PC-9 (cell line): ENCODE measurements around the gene DNAJC21. TPM values are rescaled to one million over a fixed set of nuclear protein-coding genes. Genes with fewer than 3 reads are reported as not detected.

ENCODE experiments used
- BruUV-seq: library from RNA; stranded (reverse); fragments of 400-500 nt; replicated peaks from 2 replicates; lab custom pipeline; 2021; lab: Mats Ljungman, UMichigan
- CTCF ChIA-PET: fragments of 300-600 bp; sonication (Branson Sonifier 250); formaldehyde crosslinking; loops from one replicate; lab custom pipeline; 2022; ENCODE audit warnings: antibody characterized with exemption; lab: Charles Lee
- POLR2A ChIA-PET: fragments of 300-600 bp; sonication (Branson Sonifier 250); formaldehyde crosslinking; loops from one replicate; lab custom pipeline; 2022; ENCODE audit warnings: antibody characterized with exemption; ENCODE audit not compliant: unreplicated experiment; lab: Charles Lee
- DNase-seq, 2 experiments: peaks; one replicate each; pipeline versions ENCODE4 v3.0.0 to v3.0.0-alpha.2; 2015 to 2022; ENCODE audit warnings: mixed read lengths in 1 of 2
- H2AFZ ChIP-seq: fragments of 200-600 bp; sonication (generic); 2 replicates; pipeline ENCODE4 v1.8.1; 2017; ENCODE audit warnings: antibody characterized with exemption
- H3F3A ChIP-seq: fragments of 200-600 bp; sonication (generic); 2 replicates; pipeline ENCODE4 v1.8.1; 2017; ENCODE audit warnings: antibody characterized with exemption, mild to moderate bottlenecking, low read depth; ENCODE audit not compliant: insufficient read depth
- H3K27ac ChIP-seq: fragments of 200-600 bp; sonication (generic); 2 replicates; pipeline ENCODE4 v1.6.1; 2016; ENCODE audit warnings: mixed run types
- H3K27me3 ChIP-seq: fragments of 200-600 bp; sonication (generic); 2 replicates; pipeline ENCODE4 v1.6.1; 2016; ENCODE audit warnings: low read depth, mixed run types; ENCODE audit not compliant: insufficient read depth
- H3K36me3 ChIP-seq: fragments of 200-600 bp; sonication (generic); 2 replicates; pipeline ENCODE4 v1.6.1; 2016; ENCODE audit warnings: low read depth, mixed run types
- H3K4me1 ChIP-seq: fragments of 200-600 bp; sonication (generic); replicated peaks from 2 replicates; pipeline ENCODE4 v1.6.1; 2016; ENCODE audit warnings: mixed run types; ENCODE audit not compliant: insufficient read depth
- H3K4me2 ChIP-seq: fragments of 200-600 bp; sonication (generic); 2 replicates; pipeline ENCODE4 v1.6.1; 2017; ENCODE audit warnings: mixed run types
- H3K4me3 ChIP-seq: fragments of 200-600 bp; sonication (generic); 2 replicates; pipeline ENCODE4 v1.6.1; 2016; ENCODE audit warnings: mixed run types
- H3K79me2 ChIP-seq: fragments of 200-600 bp; sonication (generic); 2 replicates; pipeline ENCODE4 v1.6.1; 2017; ENCODE audit warnings: low read depth, mixed run types
- H3K9me2 ChIP-seq: fragments of 200-600 bp; sonication (generic); 2 replicates; pipeline ENCODE4 v1.8.1; 2017; ENCODE audit warnings: mild to moderate bottlenecking; ENCODE audit not compliant: insufficient read depth
- H3K9me3 ChIP-seq: fragments of 200-600 bp; sonication (generic); 2 replicates; pipeline ENCODE4 v1.8.1; 2016; ENCODE audit warnings: low read depth; ENCODE audit not compliant: insufficient read depth
- H4K20me1 ChIP-seq: fragments of 200-600 bp; sonication (generic); 2 replicates; pipeline ENCODE4 v1.8.1; 2017; ENCODE audit not compliant: insufficient read depth
- EZH2 ChIP-seq: fragments of 200-600 bp; sonication (generic); IDR thresholded peaks from 2 replicates; pipeline ENCODE4 v1.8.0; 2017; ENCODE audit warnings: antibody characterized with exemption, low read depth
- intact Hi-C: fragments of 100-400 bp; cut with micrococcal nuclease; formaldehyde crosslinking; loops from one replicate; pipeline ENCODE4 v1.10.0; 2022; ENCODE audit not compliant: unreplicated experiment
- total RNA-seq: library from RNA; stranded (reverse); gene quantifications from 2 replicates; pipeline ENCODE4 v1.2.3, GENCODE V29; 2021
- TF ChIP-seq, protein P1 (sequence below): fragments of 200-600 bp; sonication (generic); conservative IDR thresholded peaks from 2 replicates; pipeline ENCODE4 v1.6.1; 2017; ENCODE audit warnings: mixed run types, antibody characterized with exemption, mild to moderate bottlenecking, moderate library complexity

Gene DNAJC21
- total RNA-seq, 1 experiment from 2014 or later: 128 TPM

- H3K4me2 ChIP-seq: no peak overlapping the region
- no peaks in the 10 kb centered on the region for H3K4me1 ChIP-seq
- intact Hi-C loops: no loop called here
- no peak overlapping the region for H3K27ac ChIP-seq
- no peaks in the 10 kb centered on the region for H3K79me2 ChIP-seq
- H3F3A ChIP-seq: 0 out of 2 replicates have a peak, but pooled peaks cover 3% of the 10 kb centered on the region
- H3K4me3 ChIP-seq: no peak overlapping the region
- ChIA-PET POLR2A (no interaction called here), CTCF (interaction anchor here (1.0 to 1.3 kb wide), 2 partner anchors 98 to 419 kb away, joined by 3 read pairs; no protein-coding TSS in a partner anchor)
- no peaks in the 10 kb centered on the region for H3K9me2 ChIP-seq
- no peak overlapping the region for H2AFZ ChIP-seq
- H4K20me1 ChIP-seq: no peaks in the 10 kb centered on the region
- no peak for DNase-seq
- peaks cover 15% of the 10 kb centered on the region for H3K36me3 ChIP-seq
- H3K27me3 ChIP-seq: no peaks in the 10 kb centered on the region
- BruUV-seq: no TSS peak
- TF ChIP-seq, protein P1, sequence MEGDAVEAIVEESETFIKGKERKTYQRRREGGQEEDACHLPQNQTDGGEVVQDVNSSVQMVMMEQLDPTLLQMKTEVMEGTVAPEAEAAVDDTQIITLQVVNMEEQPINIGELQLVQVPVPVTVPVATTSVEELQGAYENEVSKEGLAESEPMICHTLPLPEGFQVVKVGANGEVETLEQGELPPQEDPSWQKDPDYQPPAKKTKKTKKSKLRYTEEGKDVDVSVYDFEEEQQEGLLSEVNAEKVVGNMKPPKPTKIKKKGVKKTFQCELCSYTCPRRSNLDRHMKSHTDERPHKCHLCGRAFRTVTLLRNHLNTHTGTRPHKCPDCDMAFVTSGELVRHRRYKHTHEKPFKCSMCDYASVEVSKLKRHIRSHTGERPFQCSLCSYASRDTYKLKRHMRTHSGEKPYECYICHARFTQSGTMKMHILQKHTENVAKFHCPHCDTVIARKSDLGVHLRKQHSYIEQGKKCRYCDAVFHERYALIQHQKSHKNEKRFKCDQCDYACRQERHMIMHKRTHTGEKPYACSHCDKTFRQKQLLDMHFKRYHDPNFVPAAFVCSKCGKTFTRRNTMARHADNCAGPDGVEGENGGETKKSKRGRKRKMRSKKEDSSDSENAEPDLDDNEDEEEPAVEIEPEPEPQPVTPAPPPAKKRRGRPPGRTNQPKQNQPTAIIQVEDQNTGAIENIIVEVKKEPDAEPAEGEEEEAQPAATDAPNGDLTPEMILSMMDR: peak; percentile 65
- no peak for TF ChIP-seq EZH2
- no peaks in the 10 kb centered on the region for H3K9me3 ChIP-seq
Measured at GRCh38 chr5:34905564-34905963, 23.8 kb upstream of the DNAJC21 start.

GRCh38 chr5:34913072-34913471 is 16.3 kb upstream of the DNAJC21 start:
- intact Hi-C loops: loop anchor here (10.0 kb wide), 1 partner anchor 1012 kb away; no protein-coding TSS in a partner anchor
- H3F3A ChIP-seq: peaks cover 21% of the 10 kb centered on the region
- H3K4me3 ChIP-seq: peak overlapping the region; percentile 81; the same call in 1 of the 2 replicates
- H4K20me1 ChIP-seq: peaks cover 7% of the 10 kb centered on the region; the same call in 1 of the 2 replicates
- BruUV-seq: no TSS peak
- H3K9me3 ChIP-seq: no peaks in the 10 kb centered on the region
- peaks cover 38% of the 10 kb centered on the region for H3K36me3 ChIP-seq
- TF ChIP-seq, protein P1: no peak
- TF ChIP-seq EZH2: no peak
- no peaks in the 10 kb centered on the region for H3K9me2 ChIP-seq
- POLR2A ChIA-PET: no interaction called here
- peaks cover 57% of the 10 kb centered on the region for H3K79me2 ChIP-seq
- CTCF ChIA-PET: no interaction called here
- H3K27me3 ChIP-seq: no peaks in the 10 kb centered on the region
- peaks cover 30% of the 10 kb centered on the region for H3K4me1 ChIP-seq
- DNase-seq: no peak
- H2AFZ ChIP-seq: no peak overlapping the region
- no peak overlapping the region for H3K27ac ChIP-seq
- H3K4me2 ChIP-seq: peak overlapping the region; percentile 96

DNA sequence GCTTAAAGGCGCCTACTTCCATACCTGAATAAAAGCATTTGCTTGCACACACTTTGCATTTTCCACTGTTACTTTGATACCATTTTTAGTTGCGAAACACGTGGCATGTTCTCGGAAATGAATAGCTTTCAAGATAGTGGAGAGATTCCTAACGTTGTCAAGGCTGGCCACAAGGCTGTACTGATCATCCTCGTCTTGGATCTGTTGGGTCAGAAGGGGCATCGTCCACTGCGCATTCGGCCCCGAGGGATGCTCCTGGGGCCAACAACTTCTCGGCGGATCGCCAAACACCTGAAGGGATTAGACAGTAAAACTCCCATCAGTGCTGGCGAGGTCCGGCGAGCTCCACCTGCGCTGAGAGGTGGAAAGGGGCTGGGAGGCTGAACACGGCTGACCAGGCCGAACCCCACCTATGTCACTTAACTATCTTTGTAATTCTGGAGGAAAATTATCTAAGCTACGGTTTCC is 14.7 kb upstream of the DNAJC21 start:
- no peak for TF ChIP-seq EZH2
- TF ChIP-seq, protein P1: no peak
- Histone ChIP-seq H3K36me3 (peaks cover 31% of the 10 kb centered on the region), H3K9me3 (no peaks in the 10 kb centered on the region), H3K27me3 (no peaks in the 10 kb centered on the region), H3K4me2 (peak overlapping the region; percentile 96), H3K9me2 (no peaks in the 10 kb centered on the region), H3K27ac (peak overlapping the region; percentile 73), H3F3A (peaks cover 28% of the 10 kb centered on the region), H3K4me1 (peaks cover 36% of the 10 kb centered on the region), H4K20me1 (peaks cover 11% of the 10 kb centered on the region; the same call in 1 of the 2 replicates), H2AFZ (peak overlapping the region; percentile 88), H3K79me2 (peaks cover 73% of the 10 kb centered on the region), H3K4me3 (peak overlapping the region; percentile 81)
- BruUV-seq: TSS peak; percentile 46
- intact Hi-C loops: loop anchor here (1.0 to 10.0 kb wide), 6 partner anchors 10 to 1474 kb away; partner anchors contain the start of genes DNAJC21 and TARS1
- DNase-seq: peak in 1 of 2 experiments; percentile 50
- ChIA-PET POLR2A (interaction anchor here (0.5 to 1.4 kb wide), 9 partner anchors 9 to 1474 kb away, joined by 3 to 87 read pairs (median 6); partner anchors contain the start of genes DNAJC21 and TARS1), CTCF (interaction anchor here (0.9 to 1.9 kb wide), 8 partner anchors 9 to 1012 kb away, joined by 3 to 13 read pairs (median 4); partner anchors contain the start of gene DNAJC21)
